Measurements from ENCODE around the gene SLC17A1.

DNA sequence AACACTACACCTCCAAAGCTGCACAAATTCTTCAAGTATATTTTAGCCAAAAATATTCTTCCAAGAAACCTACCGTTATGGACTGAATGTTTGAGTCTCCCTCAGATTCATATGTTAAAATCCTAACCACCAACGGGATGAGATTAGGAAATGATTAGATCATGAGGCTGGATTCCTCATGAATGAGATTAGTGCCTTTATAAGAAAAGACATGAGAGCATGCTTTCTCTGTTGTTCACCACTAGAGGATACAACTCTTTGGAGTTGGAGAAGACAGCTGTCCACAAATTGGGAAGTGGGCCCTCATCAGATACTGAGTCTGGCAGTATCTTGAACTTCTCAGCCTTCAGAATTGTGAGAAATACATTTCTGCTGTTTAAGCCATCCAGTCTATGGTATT is 84.4 kb downstream of the SLC17A1 start:
- TF ChIP-seq EZH2 (IDR thresholded peaks at IDR 0.05; ENCODE audit: low read length, missing control alignments) (no peak), CTCF (conservative IDR thresholded peaks at IDR 0.05 in 1 of 2, IDR thresholded peaks at IDR 0.05 in 1 of 2; ENCODE audit: low read depth in 1 of 2, low read length in 2 of 2) (no peak)
